Smooth muscle cell (in vitro differentiated cells): ENCODE measurements around the gene RERG. TPM values are rescaled to one million over a fixed set of nuclear protein-coding genes. Genes with fewer than 3 reads are reported as not detected.

Source experiments
- DNase-seq: peaks from one replicate; lab custom pipeline; 2025; ENCODE audit not compliant: unreplicated experiment; lab: John Stamatoyannopoulos, UW
- H2AFZ ChIP-seq: fragments of 200-600 bp; sonication (generic); 2 replicates; pipeline ENCODE4 v1.6.0; 2016; ENCODE audit warnings: antibody characterized with exemption, low read depth, mild to moderate bottlenecking
- H3F3A ChIP-seq: fragments of 200-600 bp; sonication (generic); 2 replicates; pipeline ENCODE4 v1.6.0; 2017; ENCODE audit warnings: antibody characterized with exemption, low read depth
- H3K27ac ChIP-seq: fragments of 200-600 bp; sonication (generic); 2 replicates; pipeline ENCODE4 v1.5.1; 2016; ENCODE audit warnings: low read depth, mild to moderate bottlenecking
- H3K27me3 ChIP-seq: fragments of 200-600 bp; sonication (generic); 2 replicates; pipeline ENCODE4 v1.6.1; 2016; ENCODE audit warnings: low read depth, mild to moderate bottlenecking
- H3K36me3 ChIP-seq: fragments of 200-600 bp; sonication (generic); 2 replicates; pipeline ENCODE4 v1.5.1; 2016; ENCODE audit warnings: low read depth
- H3K4me1 ChIP-seq: fragments of 200-600 bp; sonication (generic); 2 replicates; pipeline ENCODE4 v1.5.1; 2016; ENCODE audit warnings: low read depth
- H3K4me2 ChIP-seq: fragments of 200-600 bp; sonication (generic); 2 replicates; pipeline ENCODE4 v1.6.0; 2016; ENCODE audit warnings: mild to moderate bottlenecking
- H3K4me3 ChIP-seq: fragments of 200-600 bp; sonication (generic); 2 replicates; pipeline ENCODE4 v1.5.1; 2016; ENCODE audit warnings: mild to moderate bottlenecking
- H3K79me2 ChIP-seq: fragments of 200-600 bp; sonication (generic); 2 replicates; pipeline ENCODE4 v1.6.0; 2016; ENCODE audit warnings: low read depth, mild to moderate bottlenecking
- H3K9ac ChIP-seq: fragments of 200-600 bp; sonication (generic); 2 replicates; pipeline ENCODE4 v1.6.0; 2016; ENCODE audit warnings: low read depth
- H3K9me3 ChIP-seq: fragments of 200-600 bp; sonication (generic); replicated peaks from 2 replicates; pipeline ENCODE4 v1.5.1; 2016; ENCODE audit warnings: low read depth
- H4K20me1 ChIP-seq: fragments of 200-600 bp; sonication (generic); 2 replicates; pipeline ENCODE4 v1.6.0; 2016; ENCODE audit warnings: low read depth
- CTCF ChIP-seq: fragments of 200-600 bp; sonication (generic); IDR thresholded peaks from 2 replicates; pipeline ENCODE4 v1.5.1; 2017; ENCODE audit warnings: borderline replicate concordance, mild to moderate bottlenecking, antibody characterized with exemption; ENCODE audit not compliant: insufficient read depth, poor library complexity, severe bottlenecking
- WGBS: methylation state at CpG from one replicate; pipeline ENCODE4 v1.1.7; 2016; ENCODE audit warnings: low lambda C conversion rate; 5-methylcytosine and 5-hydroxymethylcytosine counted together
- polyA plus RNA-seq: library from polyadenylated mRNA; unstranded; fragments of >200 nt; fragmentation: Nextera tagmentation; extraction: Ambion mirVana; gene quantifications from 2 replicates; pipeline ENCODE4 v1.2.1, GENCODE V29; 2016
- total RNA-seq: library from RNA; depleted of rRNA; stranded (reverse); fragments of >200 nt; gene quantifications from 2 replicates; pipeline ENCODE4 v1.2.3, GENCODE V29; 2014

Gene RERG
- total and polyA plus RNA-seq, 2 experiments from 2014 or later = 0.04 TPM; not detected in 1

DNA sequence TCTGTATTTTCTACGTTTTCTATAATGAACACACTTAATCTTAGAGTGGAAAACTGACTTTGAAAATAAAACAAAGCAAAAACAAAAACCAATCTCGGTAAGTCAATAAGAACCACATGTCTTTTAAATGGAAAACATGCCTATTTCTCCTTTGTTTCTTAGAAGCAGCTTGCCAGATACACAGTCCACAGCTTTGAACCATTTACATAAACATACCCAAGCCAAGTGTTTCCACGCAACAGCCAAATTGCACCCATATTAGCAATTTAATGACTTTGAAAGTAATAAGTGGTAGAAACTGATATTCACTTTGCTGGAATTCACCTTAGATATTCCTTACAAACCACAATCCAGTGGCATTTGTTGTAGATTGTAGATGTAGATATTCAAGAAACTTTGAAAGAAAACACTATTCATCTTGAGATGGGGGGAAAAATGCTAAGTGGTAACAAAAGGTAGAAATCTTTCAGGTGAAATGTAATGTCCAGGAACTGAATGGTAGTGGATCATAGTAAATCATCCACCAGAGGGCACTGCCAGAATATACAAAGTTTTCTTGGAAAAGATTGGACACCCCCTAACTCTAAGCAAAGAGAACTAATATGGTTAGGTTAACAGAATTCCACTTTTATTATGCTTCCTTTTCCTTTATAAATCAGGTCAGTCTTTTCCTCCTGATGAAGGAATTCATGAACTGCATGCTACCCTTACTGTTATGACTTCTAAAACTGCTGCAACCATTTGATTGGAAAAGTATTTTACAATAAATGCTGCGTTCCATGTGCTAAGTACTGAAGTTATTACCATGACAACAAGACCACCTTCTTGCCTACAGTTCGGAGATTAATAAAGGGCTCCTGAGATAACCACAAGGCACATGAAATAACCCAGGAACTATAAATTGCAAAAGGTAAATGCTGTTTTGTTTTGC is 69.8 kb downstream of the RERG start:
- Histone ChIP-seq H3K27me3 (no peaks in the 10 kb centered on the region), H3K79me2 (no peaks in the 10 kb centered on the region), H3K27ac (no peak overlapping the region), H3K36me3 (no peaks in the 10 kb centered on the region), H3K4me1 (no peaks in the 10 kb centered on the region), H4K20me1 (no peaks in the 10 kb centered on the region), H3F3A (peaks cover 3% of the 10 kb centered on the region), H3K4me2 (no peak overlapping the region), H3K4me3 (no peak overlapping the region), H3K9ac (no peak overlapping the region), H2AFZ (no peak overlapping the region), H3K9me3 (no peaks in the 10 kb centered on the region)
- no peak for DNase-seq
- 67% methylated on average over 5 of the region's 5 CpGs for WGBS
- peak; percentile 56 for TF ChIP-seq CTCF

- no peak overlapping the region for H3K4me3 ChIP-seq
- H3K79me2 ChIP-seq = no peaks in the 10 kb centered on the region
- no peaks in the 10 kb centered on the region for H3K9me3 ChIP-seq
- H3K9ac ChIP-seq = no peak overlapping the region
- no peaks in the 10 kb centered on the region for H3K27me3 ChIP-seq
- no peak overlapping the region for H2AFZ ChIP-seq
- 43% methylated on average over 3 of the region's 3 CpGs for WGBS
- H3K4me2 ChIP-seq = no peak overlapping the region
- no peaks in the 10 kb centered on the region for H3K4me1 ChIP-seq
- no peak for DNase-seq
- H3K36me3 ChIP-seq = no peaks in the 10 kb centered on the region
- no peak for TF ChIP-seq CTCF
- no peaks in the 10 kb centered on the region for H4K20me1 ChIP-seq
- H3F3A ChIP-seq = no peaks in the 10 kb centered on the region
- no peak overlapping the region for H3K27ac ChIP-seq
Measured at GRCh38 chr12:15146585-15146984, 74.6 kb downstream of the RERG start.

GRCh38 chr12:15143467-15143866 is 77.8 kb downstream of the RERG start:
- H3K4me2 ChIP-seq = no peak overlapping the region
- no peak overlapping the region for H2AFZ ChIP-seq
- no peak for TF ChIP-seq CTCF
- no peak overlapping the region for H3K27ac ChIP-seq
- no peaks in the 10 kb centered on the region for H3F3A ChIP-seq
- no peaks in the 10 kb centered on the region for H3K4me1 ChIP-seq
- H3K79me2 ChIP-seq = no peaks in the 10 kb centered on the region
- no peak overlapping the region for H3K9ac ChIP-seq
- H3K36me3 ChIP-seq = no peaks in the 10 kb centered on the region
- H3K27me3 ChIP-seq = no peaks in the 10 kb centered on the region
- no peaks in the 10 kb centered on the region for H3K9me3 ChIP-seq
- H3K4me3 ChIP-seq = no peak overlapping the region
- DNase-seq = no peak
- H4K20me1 ChIP-seq = no peaks in the 10 kb centered on the region

- H4K20me1 ChIP-seq = no peaks in the 10 kb centered on the region
- H3K9me3 ChIP-seq = no peaks in the 10 kb centered on the region
- no peaks in the 10 kb centered on the region for H3K27me3 ChIP-seq
- H3F3A ChIP-seq = no peaks in the 10 kb centered on the region
- H3K27ac ChIP-seq = no peak overlapping the region
- H3K4me1 ChIP-seq = no peaks in the 10 kb centered on the region
- H3K79me2 ChIP-seq = no peaks in the 10 kb centered on the region
- no peaks in the 10 kb centered on the region for H3K36me3 ChIP-seq
- WGBS = 95% methylated on average over 2 of the region's 2 CpGs
- no peak overlapping the region for H2AFZ ChIP-seq
- no peak for TF ChIP-seq CTCF
- no peak overlapping the region for H3K4me2 ChIP-seq
- DNase-seq = no peak
- H3K9ac ChIP-seq = no peak overlapping the region
- no peak overlapping the region for H3K4me3 ChIP-seq
Measured at GRCh38 chr12:15142711-15143110, 78.5 kb downstream of the RERG start.
